ENCODE measurements around the gene GRIP1. TPM values are rescaled to one million over a fixed set of nuclear protein-coding genes. Genes with fewer than 3 reads are reported as not detected.

The GRIP1 gene
- not detected for polyA plus RNA-seq

- no peak within 1 kb of the TSS for H3K27ac Mint-ChIP-seq
- H3K4me3 Mint-ChIP-seq, result no peak within 1 kb of the TSS
- H3K4me1 Mint-ChIP-seq, result peaks cover 0 to 10% (median 0%) of the 10 kb centered on the region in 3 donors
- no peaks in the 10 kb centered on the region for H3K36me3 Mint-ChIP-seq
- peaks cover 5% of the 10 kb centered on the region for H3K27me3 Mint-ChIP-seq
- H3K9me3 Mint-ChIP-seq, result no peaks in the 10 kb centered on the region
Observed at GRCh38 chr12:66678338-66679275, at the start of gene GRIP1. Gene GRIP1 (minus strand): TSS chr12:66679076. CDS start chr12:66678904, 172 bp downstream.

GRCh38 chr12:66726556-66726955, 47.7 kb upstream of the GRIP1 start:
- H3K27ac Mint-ChIP-seq, result peak overlapping the region in 1 of 3 donors; percentile 5
- peaks cover 5 to 9% (median 6%) of the 10 kb centered on the region in 3 donors for H3K4me1 Mint-ChIP-seq
- peak overlapping the region in 1 of 4 donors; percentile 53 for H3K4me3 Mint-ChIP-seq
- no peaks in the 10 kb centered on the region for H3K9me3 Mint-ChIP-seq
- no peaks in the 10 kb centered on the region for H3K27me3 Mint-ChIP-seq
- H3K36me3 Mint-ChIP-seq, result no peaks in the 10 kb centered on the region

GRCh38 chr12:66725031-66725430, 46.2 kb upstream of the GRIP1 start:
- Mint-ChIP-seq H3K27ac (no peak overlapping the region), H3K9me3 (no peaks in the 10 kb centered on the region), H3K4me1 (peaks cover 5 to 9% (median 6%) of the 10 kb centered on the region in 3 donors), H3K36me3 (no peaks in the 10 kb centered on the region), H3K4me3 (no peak overlapping the region), H3K27me3 (no peaks in the 10 kb centered on the region)

GRCh38 chr12:66724616-66725015, 45.7 kb upstream of the GRIP1 start:
- Mint-ChIP-seq H3K9me3 (no peaks in the 10 kb centered on the region), H3K4me3 (peak overlapping the region in 1 of 4 donors; percentile 33), H3K27ac (no peak overlapping the region), H3K4me1 (peaks cover 5 to 9% (median 6%) of the 10 kb centered on the region in 3 donors), H3K36me3 (no peaks in the 10 kb centered on the region), H3K27me3 (no peaks in the 10 kb centered on the region)

GRCh38 chr12:66724026-66724425, 45.1 kb upstream of the GRIP1 start:
- Mint-ChIP-seq H3K27ac (no peak overlapping the region), H3K4me3 (no peak overlapping the region), H3K4me1 (peaks cover 5 to 9% (median 6%) of the 10 kb centered on the region in 3 donors), H3K9me3 (no peaks in the 10 kb centered on the region), H3K36me3 (no peaks in the 10 kb centered on the region), H3K27me3 (no peaks in the 10 kb centered on the region)

- Mint-ChIP-seq H3K4me3 (no peak overlapping the region), H3K27ac (no peak overlapping the region), H3K36me3 (no peaks in the 10 kb centered on the region), H3K9me3 (peaks cover 0 to 2% (median 0%) of the 10 kb centered on the region in 3 donors), H3K4me1 (no peaks in the 10 kb centered on the region), H3K27me3 (no peaks in the 10 kb centered on the region)
Observed at GRCh38 chr12:66719862-66720261, 41.0 kb upstream of the GRIP1 start.

GRCh38 chr12:66717036-66717673, 38.3 kb upstream of the GRIP1 start:
- H3K36me3 Mint-ChIP-seq, result no peaks in the 10 kb centered on the region
- peaks cover 0 to 7% (median 0%) of the 10 kb centered on the region in 3 donors for H3K4me1 Mint-ChIP-seq
- no peak overlapping the region for H3K27ac Mint-ChIP-seq
- H3K4me3 Mint-ChIP-seq, result no peak overlapping the region
- H3K9me3 Mint-ChIP-seq, result peaks cover 0 to 3% (median 0%) of the 10 kb centered on the region in 3 donors
- H3K27me3 Mint-ChIP-seq, result no peaks in the 10 kb centered on the region

GRCh38 chr12:66716522-66716921, 37.6 kb upstream of the GRIP1 start:
- Mint-ChIP-seq H3K36me3 (no peaks in the 10 kb centered on the region), H3K4me1 (peaks cover 0 to 7% (median 0%) of the 10 kb centered on the region in 3 donors), H3K4me3 (no peak overlapping the region), H3K27ac (no peak overlapping the region), H3K9me3 (peaks cover 0 to 3% (median 0%) of the 10 kb centered on the region in 3 donors), H3K27me3 (no peaks in the 10 kb centered on the region)

GRCh38 chr12:66714709-66715108, 35.8 kb upstream of the GRIP1 start:
- peaks cover 0 to 10% (median 0%) of the 10 kb centered on the region in 3 donors for H3K4me1 Mint-ChIP-seq
- no peak overlapping the region for H3K27ac Mint-ChIP-seq
- H3K9me3 Mint-ChIP-seq, result peaks cover 0 to 3% (median 0%) of the 10 kb centered on the region in 3 donors
- H3K4me3 Mint-ChIP-seq, result peak overlapping the region; percentile 4 to 80 (median 28)
- H3K27me3 Mint-ChIP-seq, result no peaks in the 10 kb centered on the region
- H3K36me3 Mint-ChIP-seq, result no peaks in the 10 kb centered on the region

GRCh38 chr12:66713984-66714383, 35.1 kb upstream of the GRIP1 start:
- peaks cover 0 to 3% (median 0%) of the 10 kb centered on the region in 3 donors for H3K9me3 Mint-ChIP-seq
- no peak overlapping the region for H3K27ac Mint-ChIP-seq
- no peaks in the 10 kb centered on the region for H3K36me3 Mint-ChIP-seq
- H3K4me1 Mint-ChIP-seq, result peaks cover 0 to 15% (median 0%) of the 10 kb centered on the region in 3 donors
- no peaks in the 10 kb centered on the region for H3K27me3 Mint-ChIP-seq
- H3K4me3 Mint-ChIP-seq, result peak overlapping the region in 3 of 4 donors; percentile 47 to 64 (median 56)

GRCh38 chr12:66709893-66710292, 31.0 kb upstream of the GRIP1 start:
- Mint-ChIP-seq H3K9me3 (peaks cover 0 to 3% (median 2%) of the 10 kb centered on the region in 3 donors), H3K27ac (no peak overlapping the region), H3K36me3 (no peaks in the 10 kb centered on the region), H3K4me3 (no peak overlapping the region), H3K4me1 (peaks cover 0 to 15% (median 0%) of the 10 kb centered on the region in 3 donors), H3K27me3 (no peaks in the 10 kb centered on the region)

- no peak overlapping the region for H3K4me3 Mint-ChIP-seq
- peaks cover 0 to 11% (median 0%) of the 10 kb centered on the region in 3 donors for H3K4me1 Mint-ChIP-seq
- H3K27ac Mint-ChIP-seq, result no peak overlapping the region
- peaks cover 0 to 3% (median 0%) of the 10 kb centered on the region in 3 donors for H3K9me3 Mint-ChIP-seq
- no peaks in the 10 kb centered on the region for H3K36me3 Mint-ChIP-seq
- peaks cover 2% of the 10 kb centered on the region for H3K27me3 Mint-ChIP-seq
Observed at GRCh38 chr12:66709457-66709773, 30.5 kb upstream of the GRIP1 start.

- H3K4me1 Mint-ChIP-seq, result peaks cover 0 to 11% (median 0%) of the 10 kb centered on the region in 3 donors
- peaks cover 2% of the 10 kb centered on the region for H3K27me3 Mint-ChIP-seq
- H3K9me3 Mint-ChIP-seq, result peaks cover 0 to 3% (median 0%) of the 10 kb centered on the region in 3 donors
- H3K36me3 Mint-ChIP-seq, result no peaks in the 10 kb centered on the region
- H3K27ac Mint-ChIP-seq, result no peak overlapping the region
- H3K4me3 Mint-ChIP-seq, result no peak overlapping the region
Observed at GRCh38 chr12:66708704-66709456, 30.0 kb upstream of the GRIP1 start.

GRCh38 chr12:66707002-66707697, 28.3 kb upstream of the GRIP1 start:
- H3K27ac Mint-ChIP-seq, result no peak overlapping the region
- H3K27me3 Mint-ChIP-seq, result peaks cover 14% of the 10 kb centered on the region
- no peak overlapping the region for H3K4me3 Mint-ChIP-seq
- peaks cover 0 to 8% (median 0%) of the 10 kb centered on the region in 3 donors for H3K4me1 Mint-ChIP-seq
- H3K9me3 Mint-ChIP-seq, result peaks cover 0 to 3% (median 0%) of the 10 kb centered on the region in 3 donors
- H3K36me3 Mint-ChIP-seq, result no peaks in the 10 kb centered on the region
